NOMO-1 treated with dmso at 0.1 percent for 144 hours (cell line): ENCODE results near the gene PPARD.
A peak's percentile ranks its signal among the peaks of the same experiment; 100 is the strongest.
"Not testable (repeated sequence)": the region's sequence is repeated elsewhere in the genome, so short reads cannot be mapped to it uniquely, and the experiment has no call there.

Source experiments
- DNase-seq: peaks from one replicate; lab custom pipeline; 2025; ENCODE audit not compliant: unreplicated experiment; lab: John Stamatoyannopoulos, UW

The PPARD gene

GRCh38 chr6:35435074-35435837 is 92.9 kb downstream of the PPARD start:
- no peak for DNase-seq

GRCh38 chr6:35436071-35436857 is 93.9 kb downstream of the PPARD start:
- DNase-seq: no peak

- not testable (repeated sequence) for DNase-seq
Measured at GRCh38 chr6:35438378-35439065, 96.2 kb downstream of the PPARD start.

- no peak for DNase-seq
Measured at GRCh38 chr6:35439308-35439707, 97.0 kb downstream of the PPARD start.

- DNase-seq: no peak
Measured at GRCh38 chr6:35441205-35441604, 98.8 kb downstream of the PPARD start.

- DNase-seq: no peak
Measured at GRCh38 chr6:35441642-35442041, 99.3 kb downstream of the PPARD start.

GRCh38 chr6:35442693-35443092 is 100.3 kb downstream of the PPARD start:
- DNase-seq: no peak

GRCh38 chr6:35443341-35444030 is 101.1 kb downstream of the PPARD start:
- DNase-seq: no peak

GRCh38 chr6:35445691-35446090 is 103.3 kb downstream of the PPARD start:
- DNase-seq: no peak

GRCh38 chr6:35448191-35448590 is 105.8 kb downstream of the PPARD start:
- no peak for DNase-seq

GRCh38 chr6:35449287-35449881 is 107.0 kb downstream of the PPARD start:
- DNase-seq: peak; percentile 49

- no peak for DNase-seq
Measured at GRCh38 chr6:35451354-35452182, 109.2 kb downstream of the PPARD start.

- DNase-seq: peak; percentile 84
Measured at GRCh38 chr6:35452183-35453090, 110.1 kb downstream of the PPARD start, which contains the start of gene FANCE. Gene FANCE (plus strand): TSS chr6:35452338. CDS start chr6:35452546, 208 bp downstream.

GRCh38 chr6:35453236-35453635 is 110.9 kb downstream of the PPARD start:
- no peak for DNase-seq

- DNase-seq: no peak
Measured at GRCh38 chr6:35454391-35455110, 112.2 kb downstream of the PPARD start.

GRCh38 chr6:35457907-35458306 is 115.5 kb downstream of the PPARD start:
- DNase-seq: no peak

- no peak for DNase-seq
Measured at GRCh38 chr6:35461270-35461669, 118.9 kb downstream of the PPARD start.

GRCh38 chr6:35463292-35463691 is 120.9 kb downstream of the PPARD start:
- no peak for DNase-seq
